NOMO-1 (cell line): Measurements from ENCODE around the gene TTI1.

Experiments used
- DNase-seq, 2 experiments: peaks; one replicate each; lab custom pipeline; 2025; ENCODE audit not compliant: unreplicated experiment in 2 of 2; lab: John Stamatoyannopoulos, UW

The TTI1 gene

GRCh38 chr20:37939701-37940560 is 93.3 kb downstream of the TTI1 start:
- no peak for DNase-seq

- DNase-seq = no peak
Measured at GRCh38 chr20:37938954-37939353, 94.3 kb downstream of the TTI1 start.

GRCh38 chr20:37938181-37938750 is 95.0 kb downstream of the TTI1 start:
- DNase-seq = no peak

GRCh38 chr20:37937686-37938085 is 95.6 kb downstream of the TTI1 start:
- no peak for DNase-seq

GRCh38 chr20:37936451-37936850 is 96.8 kb downstream of the TTI1 start:
- DNase-seq = no peak

- no peak for DNase-seq
Measured at GRCh38 chr20:37936041-37936440, 97.2 kb downstream of the TTI1 start.

- no peak for DNase-seq
Measured at GRCh38 chr20:37935435-37935834, 97.8 kb downstream of the TTI1 start.

- DNase-seq = no peak
Measured at GRCh38 chr20:37934634-37935375, 98.5 kb downstream of the TTI1 start.

- DNase-seq = no peak
Measured at GRCh38 chr20:37933786-37934633, 99.2 kb downstream of the TTI1 start.
